IMR-90 (cell line): ENCODE data around the gene LRP3. TPM values are rescaled to one million over a fixed set of nuclear protein-coding genes. Genes with fewer than 3 reads are reported as not detected.
A peak's percentile ranks its signal among the peaks of the same experiment; 100 is the strongest.

ENCODE experiments used
- ATAC-seq: fragments of 200-7000 bp; cut with Tn5 transposase; 2 replicates; pipeline ENCODE4 v1.9.1; 2020; ENCODE audit warnings: low read depth, mild to moderate bottlenecking, moderate library complexity
- BruUV-seq: library from RNA; stranded (reverse); fragments of 400-500 nt; replicated peaks from 2 replicates; lab custom pipeline; 2021; lab: Mats Ljungman, UMichigan
- CTCF ChIA-PET: fragments of 300-600 bp; formaldehyde crosslinking; extraction: SDS; loops from one replicate; lab custom pipeline; 2021; ENCODE audit warnings: antibody characterized with exemption; lab: Yijun Ruan, JAX
- POLR2A ChIA-PET: fragments of 300-600 bp; sonication (Branson Sonifier 250); formaldehyde crosslinking; loops from one replicate; lab custom pipeline; 2022; ENCODE audit warnings: antibody characterized with exemption; ENCODE audit not compliant: unreplicated experiment; lab: Charles Lee
- DNase-seq: peaks from one replicate; pipeline ENCODE4 v3.0.0; 2013
- H2AFZ ChIP-seq: replicated peaks from 2 replicates; pipeline ENCODE3; 2013; ENCODE audit warnings: low read length, mild to moderate bottlenecking; ENCODE audit not compliant: poor library complexity
- H2AK5ac ChIP-seq: 2 replicates; pipeline ENCODE4 v1.6.1; 2013; ENCODE audit warnings: low read depth, low read length, inconsistent platforms
- H2AK9ac ChIP-seq: replicated peaks from 2 replicates; pipeline ENCODE3; 2013; ENCODE audit warnings: mild to moderate bottlenecking, low read depth, low read length, moderate library complexity; ENCODE audit not compliant: poor library complexity
- H2BK120ac ChIP-seq: 2 replicates; pipeline ENCODE4 v1.6.1; 2013; ENCODE audit warnings: low read depth, low read length, inconsistent platforms
- H2BK15ac ChIP-seq: 3 replicates; pipeline ENCODE4 v1.6.1; 2013; ENCODE audit warnings: low read depth, low read length, inconsistent platforms
- H2BK20ac ChIP-seq: 2 replicates; pipeline ENCODE4 v1.6.1; 2013; ENCODE audit warnings: low read depth, mild to moderate bottlenecking, inconsistent platforms, low read length, moderate library complexity
- H2BK5ac ChIP-seq: 2 replicates; pipeline ENCODE4 v1.6.1; 2013; ENCODE audit warnings: mild to moderate bottlenecking, low read depth, low read length, inconsistent platforms; ENCODE audit not compliant: poor library complexity, severe bottlenecking
- H3K14ac ChIP-seq: replicated peaks from 2 replicates; pipeline ENCODE4 v1.6.1; 2013; ENCODE audit warnings: low read depth, low read length, inconsistent platforms
- H3K18ac ChIP-seq: 2 replicates; pipeline ENCODE4 v1.6.1; 2013; ENCODE audit warnings: low read depth, low read length, control low read depth
- H3K23ac ChIP-seq: 2 replicates; pipeline ENCODE4 v1.6.1; 2013; ENCODE audit warnings: low read depth, low read length, inconsistent platforms
- H3K27ac ChIP-seq: 2 replicates; pipeline ENCODE4 v1.5.1; 2013; ENCODE audit warnings: mild to moderate bottlenecking, control low read depth, low read length; ENCODE audit not compliant: insufficient read depth
- H3K27me3 ChIP-seq: 2 replicates; pipeline ENCODE4 v1.6.1; 2013; ENCODE audit warnings: low read length; ENCODE audit not compliant: control insufficient read depth, insufficient read depth
- H3K36me3 ChIP-seq: 2 replicates; pipeline ENCODE4 v1.6.1; 2013; ENCODE audit warnings: low read length, mixed read lengths; ENCODE audit not compliant: control insufficient read depth, insufficient read depth
- H3K4ac ChIP-seq: 2 replicates; pipeline ENCODE4 v1.6.1; 2013; ENCODE audit warnings: low read depth, low read length, inconsistent platforms
- H3K4me1 ChIP-seq: 2 replicates; pipeline ENCODE4 v1.6.1; 2013; ENCODE audit warnings: low read length, mixed read lengths; ENCODE audit not compliant: control insufficient read depth, insufficient read depth
- H3K4me2 ChIP-seq: 2 replicates; pipeline ENCODE4 v1.6.1; 2013; ENCODE audit warnings: low read depth, mild to moderate bottlenecking, control low read depth, low read length, moderate library complexity
- H3K4me3 ChIP-seq: 2 replicates; pipeline ENCODE4 v1.5.1; 2013; ENCODE audit warnings: low read depth, mild to moderate bottlenecking, control low read depth, low read length, moderate library complexity; ENCODE audit not compliant: insufficient read depth
- H3K56ac ChIP-seq: 2 replicates; pipeline ENCODE4 v1.6.1; 2013; ENCODE audit warnings: low read length, inconsistent platforms; ENCODE audit not compliant: insufficient read depth; ENCODE audit errors: extremely low read depth
- H3K79me1 ChIP-seq, 2 experiments: 2 replicates each; pipeline ENCODE4 v1.6.1; 2013; ENCODE audit warnings: low read length in 2 of 2, inconsistent platforms in 1 of 2, low read depth in 1 of 2
- H3K9ac ChIP-seq: 2 replicates; pipeline ENCODE4 v1.6.1; 2013; ENCODE audit warnings: low read depth, low read length, control low read depth
- H3K9me1 ChIP-seq: 2 replicates; pipeline ENCODE4 v1.6.1; 2013; ENCODE audit warnings: low read length, inconsistent platforms; ENCODE audit not compliant: insufficient read depth
- H3K9me3 ChIP-seq: 2 replicates; pipeline ENCODE4 v1.6.1; 2013; ENCODE audit warnings: low read length; ENCODE audit not compliant: control insufficient read depth, insufficient read depth
- H4K20me1 ChIP-seq: 2 replicates; pipeline ENCODE4 v1.6.1; 2013; ENCODE audit warnings: low read length, inconsistent platforms; ENCODE audit not compliant: insufficient read depth
- H4K5ac ChIP-seq: 2 replicates; pipeline ENCODE4 v1.6.1; 2013; ENCODE audit warnings: mild to moderate bottlenecking, low read depth, low read length, control low read depth
- H4K8ac ChIP-seq, 2 experiments: 2 replicates each; pipeline ENCODE4 v1.6.1; 2013; ENCODE audit warnings: low read depth in 2 of 2, low read length in 2 of 2, control low read depth in 1 of 2, inconsistent platforms in 1 of 2
- H4K91ac ChIP-seq: 2 replicates; pipeline ENCODE4 v1.6.1; 2013; ENCODE audit warnings: low read depth, low read length, inconsistent platforms; ENCODE audit not compliant: insufficient read depth
- NFE2L2 ChIP-seq: fragments of 150-350 bp; IDR thresholded peaks from 2 replicates; pipeline ENCODE4 v1.6.1; 2016; ENCODE audit warnings: low read depth, mild to moderate bottlenecking, low read length
- RFX5 ChIP-seq: IDR thresholded peaks from 2 replicates; pipeline ENCODE4 v1.8.0; 2012; ENCODE audit warnings: low read depth, mild to moderate bottlenecking, low read length, moderate library complexity
- SMC3 ChIP-seq: fragments of 150-350 bp; IDR thresholded peaks from 2 replicates; pipeline ENCODE4 v1.6.1; 2016; ENCODE audit warnings: low read depth, mild to moderate bottlenecking, antibody characterized with exemption, low read length, moderate library complexity
- WGBS, 2 experiments: methylation state at CpG; one replicate each; pipeline versions ENCODE4 v1.1.5 to v1.1.7; 2013; ENCODE audit warnings: missing lambda C conversion rate in 2 of 2; ENCODE audit not compliant: insufficient read length in 1 of 2; ENCODE audit errors: extremely low coverage in 2 of 2; 5-methylcytosine and 5-hydroxymethylcytosine counted together
- dilution Hi-C: fragments of 300-500 bp; cut with HindIII; formaldehyde crosslinking; loops from one replicate; pipeline ENCODE4 v1.14.3; 2018; ENCODE audit warnings: low sequenced_read_pairs; ENCODE audit not compliant: unreplicated experiment
- in situ Hi-C: fragments of 300-500 bp; cut with MboI; formaldehyde crosslinking; loops from 3 replicates; pipeline ENCODE4 v1.14.3; 2019; ENCODE audit warnings: low sequenced_read_pairs, inconsistent platforms, mixed read lengths
- intact Hi-C: fragments of 100-400 bp; cut with micrococcal nuclease; formaldehyde crosslinking; loops from 2 replicates; pipeline ENCODE4 v1.10.0; 2022
- polyA plus RNA-seq, 3 experiments: library from polyadenylated mRNA; depleted of rRNA; stranded (reverse); fragments of >200 nt; gene quantifications; 2 replicates each; pipeline ENCODE4 v1.2.3, GENCODE V29; 2012; ENCODE audit warnings: low replicate concordance in 1 of 3
- total RNA-seq: library from RNA; depleted of rRNA; stranded (reverse); fragments of >200 nt; gene quantifications from 2 replicates; pipeline ENCODE4 v1.2.3, GENCODE V29; 2012
- TF ChIP-seq, protein P1 (sequence below): conservative IDR thresholded peaks from 2 replicates; pipeline ENCODE4 v1.5.1; 2012; ENCODE audit warnings: mild to moderate bottlenecking, low read depth, low read length, improper control_type of control experiment

The LRP3 gene
- total and polyA plus RNA-seq, 2 of the 4 experiments (the other 2 are of a cell fraction), result 8.4 to 20.2 TPM

DNA sequence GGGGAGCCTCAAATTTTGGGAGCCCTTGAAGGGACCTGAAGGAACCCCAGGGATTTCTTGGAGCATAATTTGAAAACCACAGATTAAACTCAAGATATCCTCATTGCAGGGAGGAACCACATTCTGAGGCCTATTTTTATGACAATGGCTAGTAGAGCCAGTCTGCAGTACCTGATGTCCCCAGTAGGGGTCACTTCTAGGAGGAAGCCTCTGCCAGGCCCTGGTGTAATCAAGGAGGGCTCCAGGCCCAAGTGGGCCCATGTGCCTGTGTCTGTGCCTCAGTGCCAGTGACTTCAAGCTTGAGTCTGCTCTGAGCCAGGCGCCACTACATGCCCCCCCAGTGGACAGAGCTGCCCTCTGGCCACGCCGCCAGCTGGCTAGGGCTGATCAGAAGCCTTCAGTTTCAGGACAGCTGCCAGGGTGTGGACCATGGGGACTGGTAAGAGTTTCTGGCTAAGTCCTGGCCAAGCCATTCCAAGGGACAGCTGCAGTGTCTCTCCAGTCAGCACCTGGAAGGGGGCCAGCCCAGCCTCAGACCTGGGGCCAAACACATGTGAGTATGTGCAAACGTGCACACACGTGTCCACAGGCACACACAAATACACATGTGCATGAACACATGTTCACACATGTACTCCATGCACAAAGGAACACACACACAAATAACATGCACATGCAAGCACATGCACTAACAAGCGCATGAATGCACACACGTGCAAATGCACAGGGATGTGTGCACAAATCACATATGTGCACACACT, 52.0 kb downstream of the LRP3 start:
- TF ChIP-seq SMC3 (peak; percentile 8; the same call in 1 of the 2 replicates), RFX5 (no peak), NFE2L2 (no peak)
- TF ChIP-seq, protein P1, sequence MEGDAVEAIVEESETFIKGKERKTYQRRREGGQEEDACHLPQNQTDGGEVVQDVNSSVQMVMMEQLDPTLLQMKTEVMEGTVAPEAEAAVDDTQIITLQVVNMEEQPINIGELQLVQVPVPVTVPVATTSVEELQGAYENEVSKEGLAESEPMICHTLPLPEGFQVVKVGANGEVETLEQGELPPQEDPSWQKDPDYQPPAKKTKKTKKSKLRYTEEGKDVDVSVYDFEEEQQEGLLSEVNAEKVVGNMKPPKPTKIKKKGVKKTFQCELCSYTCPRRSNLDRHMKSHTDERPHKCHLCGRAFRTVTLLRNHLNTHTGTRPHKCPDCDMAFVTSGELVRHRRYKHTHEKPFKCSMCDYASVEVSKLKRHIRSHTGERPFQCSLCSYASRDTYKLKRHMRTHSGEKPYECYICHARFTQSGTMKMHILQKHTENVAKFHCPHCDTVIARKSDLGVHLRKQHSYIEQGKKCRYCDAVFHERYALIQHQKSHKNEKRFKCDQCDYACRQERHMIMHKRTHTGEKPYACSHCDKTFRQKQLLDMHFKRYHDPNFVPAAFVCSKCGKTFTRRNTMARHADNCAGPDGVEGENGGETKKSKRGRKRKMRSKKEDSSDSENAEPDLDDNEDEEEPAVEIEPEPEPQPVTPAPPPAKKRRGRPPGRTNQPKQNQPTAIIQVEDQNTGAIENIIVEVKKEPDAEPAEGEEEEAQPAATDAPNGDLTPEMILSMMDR, result peak; percentile 29; the same call in 1 of the 2 replicates
- Histone ChIP-seq H3K27me3 (peaks cover 4% of the 10 kb centered on the region; the same call in 1 of the 2 replicates), H2AK9ac (no peak overlapping the region), H3K36me3 (no peaks in the 10 kb centered on the region), H4K91ac (no peak overlapping the region), H3K18ac (no peak overlapping the region), H3K9me1 (0 out of 2 replicates have a peak, but pooled peaks cover 12% of the 10 kb centered on the region), H4K8ac (no peak overlapping the region), H4K5ac (no peak overlapping the region), H2AFZ (no peak overlapping the region), H2BK20ac (no peak overlapping the region), H3K9ac (no peak overlapping the region), H4K20me1 (no peaks in the 10 kb centered on the region), H3K14ac (no peak overlapping the region), H2BK15ac (no peak overlapping the region), H3K4me2 (no peak overlapping the region), H3K56ac (no peak overlapping the region), H3K27ac (no peak overlapping the region), H3K23ac (no peak overlapping the region), H3K4me3 (no peak overlapping the region), H3K4ac (no peak overlapping the region), H3K4me1 (no peaks in the 10 kb centered on the region), H3K9me3 (no peaks in the 10 kb centered on the region), H2BK120ac (no peak overlapping the region), H2AK5ac (no peak overlapping the region), H2BK5ac (no peak overlapping the region), H3K79me1 (no peaks in the 10 kb centered on the region)
- no TSS peak for BruUV-seq
- WGBS, 2 experiments, result 21% methylated on average over 3 of the region's 7 CpGs; no CpG with 5 or more reads in 1 of the 2 experiments
- POLR2A ChIA-PET, result no interaction called here
- ATAC-seq (0 out of 2 replicates have a peak, but pooled peaks have one; percentile 16), DNase-seq (no peak)
- CTCF ChIA-PET, result no interaction called here
- intact Hi-C loops, result no loop called here
- in situ Hi-C loops, result no loop called here
- dilution Hi-C loops, result no loop called here
